Activated naive CD8-positive, alpha-beta T cell (primary cell): Measurements from ENCODE around the gene N4BP3.
"Not testable (repeated sequence)": the region's sequence is repeated elsewhere in the genome, so short reads cannot be mapped to it uniquely, and the experiment has no call there.

Source experiments
- H3K27ac Mint-ChIP-seq: one replicate; pipeline ENCODE4 v1.8.0; 2021; ENCODE audit warnings: mixed read lengths
- H3K27me3 Mint-ChIP-seq: one replicate; pipeline ENCODE4 v1.8.0; 2021; ENCODE audit warnings: mixed read lengths
- H3K36me3 Mint-ChIP-seq: one replicate; pipeline ENCODE4 v1.8.0; 2021; ENCODE audit warnings: mixed read lengths
- H3K4me1 Mint-ChIP-seq: one replicate; pipeline ENCODE4 v1.8.0; 2021; ENCODE audit warnings: low read depth, mixed read lengths
- H3K4me3 Mint-ChIP-seq: one replicate; pipeline ENCODE4 v1.8.0; 2021; ENCODE audit warnings: mild to moderate bottlenecking, mixed read lengths
- H3K9me3 Mint-ChIP-seq: one replicate; pipeline ENCODE4 v1.8.0; 2021; ENCODE audit warnings: low read depth, mixed read lengths

The N4BP3 gene

GRCh38 chr5:178123966-178124925, 10.9 kb downstream of the N4BP3 start:
- no peak overlapping the region for H3K27ac Mint-ChIP-seq
- H3K27me3 Mint-ChIP-seq: no peaks in the 10 kb centered on the region
- H3K9me3 Mint-ChIP-seq: no peaks in the 10 kb centered on the region
- H3K4me1 Mint-ChIP-seq: peaks cover 33% of the 10 kb centered on the region
- H3K4me3 Mint-ChIP-seq: no peak overlapping the region
- H3K36me3 Mint-ChIP-seq: no peaks in the 10 kb centered on the region

- no peak overlapping the region for H3K4me3 Mint-ChIP-seq
- H3K4me1 Mint-ChIP-seq: peaks cover 32% of the 10 kb centered on the region
- no peak overlapping the region for H3K27ac Mint-ChIP-seq
- no peaks in the 10 kb centered on the region for H3K36me3 Mint-ChIP-seq
- no peaks in the 10 kb centered on the region for H3K27me3 Mint-ChIP-seq
- H3K9me3 Mint-ChIP-seq: no peaks in the 10 kb centered on the region
Observed at GRCh38 chr5:178125253-178125906, 12.0 kb downstream of the N4BP3 start.

GRCh38 chr5:178126556-178126955, 13.2 kb downstream of the N4BP3 start:
- Mint-ChIP-seq H3K27ac (no peak overlapping the region), H3K9me3 (no peaks in the 10 kb centered on the region), H3K27me3 (no peaks in the 10 kb centered on the region), H3K36me3 (peaks cover under 1% of the 10 kb centered on the region), H3K4me3 (no peak overlapping the region), H3K4me1 (peaks cover 26% of the 10 kb centered on the region)

- not testable (repeated sequence) for H3K9me3 Mint-ChIP-seq, H3K27ac Mint-ChIP-seq, H3K36me3 Mint-ChIP-seq, H3K4me3 Mint-ChIP-seq, H3K27me3 Mint-ChIP-seq
- peaks cover 31% of the 10 kb centered on the region for H3K4me1 Mint-ChIP-seq
Observed at GRCh38 chr5:178127300-178128009, 14.1 kb downstream of the N4BP3 start.

- Mint-ChIP-seq H3K27me3 (no peaks in the 10 kb centered on the region), H3K36me3 (peaks cover 3% of the 10 kb centered on the region), H3K27ac (no peak overlapping the region), H3K4me3 (no peak overlapping the region), H3K9me3 (no peaks in the 10 kb centered on the region), H3K4me1 (peaks cover 30% of the 10 kb centered on the region)
Observed at GRCh38 chr5:178129296-178129695, 16.0 kb downstream of the N4BP3 start.

- not testable (repeated sequence) for H3K36me3 Mint-ChIP-seq, H3K9me3 Mint-ChIP-seq, H3K27me3 Mint-ChIP-seq
- peaks cover 26% of the 10 kb centered on the region for H3K4me1 Mint-ChIP-seq
- H3K27ac Mint-ChIP-seq: peak overlapping the region; percentile 58
- peak overlapping the region; percentile 80 for H3K4me3 Mint-ChIP-seq
Observed at GRCh38 chr5:178130234-178130575, 16.9 kb downstream of the N4BP3 start.

- H3K27ac Mint-ChIP-seq: peak within 1 kb of the TSS; percentile 93
- H3K27me3 Mint-ChIP-seq: no peaks in the 10 kb centered on the region
- H3K4me3 Mint-ChIP-seq: peak within 1 kb of the TSS; percentile 96
- H3K9me3 Mint-ChIP-seq: no peaks in the 10 kb centered on the region
- H3K4me1 Mint-ChIP-seq: peaks cover 26% of the 10 kb centered on the region
- H3K36me3 Mint-ChIP-seq: peaks cover 8% of the 10 kb centered on the region
Observed at GRCh38 chr5:178130576-178131445, 17.5 kb downstream of the N4BP3 start, which contains the start of gene RMND5B. Gene RMND5B, plus strand, starts transcription at chr5:178131014. Its CDS starts 7,106 bp downstream, at chr5:178138120.

GRCh38 chr5:178131446-178131996, 18.2 kb downstream of the N4BP3 start:
- H3K9me3 Mint-ChIP-seq: no peaks in the 10 kb centered on the region
- no peaks in the 10 kb centered on the region for H3K27me3 Mint-ChIP-seq
- H3K4me1 Mint-ChIP-seq: peaks cover 25% of the 10 kb centered on the region
- H3K36me3 Mint-ChIP-seq: peaks cover 11% of the 10 kb centered on the region
- H3K27ac Mint-ChIP-seq: peak overlapping the region; percentile 93
- H3K4me3 Mint-ChIP-seq: peak overlapping the region; percentile 96

- H3K27ac Mint-ChIP-seq: no peak overlapping the region
- H3K4me3 Mint-ChIP-seq: no peak overlapping the region
- H3K36me3 Mint-ChIP-seq: peaks cover 12% of the 10 kb centered on the region
- H3K9me3 Mint-ChIP-seq: no peaks in the 10 kb centered on the region
- no peaks in the 10 kb centered on the region for H3K27me3 Mint-ChIP-seq
- H3K4me1 Mint-ChIP-seq: peaks cover 13% of the 10 kb centered on the region
Observed at GRCh38 chr5:178136990-178137389, 23.7 kb downstream of the N4BP3 start.

- H3K4me1 Mint-ChIP-seq: peaks cover 10% of the 10 kb centered on the region
- H3K27me3 Mint-ChIP-seq: no peaks in the 10 kb centered on the region
- H3K27ac Mint-ChIP-seq: no peak overlapping the region
- no peak overlapping the region for H3K4me3 Mint-ChIP-seq
- no peaks in the 10 kb centered on the region for H3K9me3 Mint-ChIP-seq
- H3K36me3 Mint-ChIP-seq: peaks cover 12% of the 10 kb centered on the region
Observed at GRCh38 chr5:178137991-178138390, 24.7 kb downstream of the N4BP3 start.

- Mint-ChIP-seq H3K36me3 (peaks cover 4% of the 10 kb centered on the region), H3K9me3 (no peaks in the 10 kb centered on the region), H3K27me3 (no peaks in the 10 kb centered on the region), H3K4me1 (peaks cover 9% of the 10 kb centered on the region), H3K4me3 (no peak overlapping the region), H3K27ac (peak overlapping the region; percentile 58)
Observed at GRCh38 chr5:178141550-178141949, 28.2 kb downstream of the N4BP3 start.

GRCh38 chr5:178142642-178143041, 29.3 kb downstream of the N4BP3 start:
- peaks cover 4% of the 10 kb centered on the region for H3K36me3 Mint-ChIP-seq
- peaks cover 11% of the 10 kb centered on the region for H3K4me1 Mint-ChIP-seq
- H3K27me3 Mint-ChIP-seq: no peaks in the 10 kb centered on the region
- H3K4me3 Mint-ChIP-seq: no peak overlapping the region
- no peak overlapping the region for H3K27ac Mint-ChIP-seq
- no peaks in the 10 kb centered on the region for H3K9me3 Mint-ChIP-seq

GRCh38 chr5:178143246-178143645, 29.9 kb downstream of the N4BP3 start:
- Mint-ChIP-seq H3K27ac (no peak overlapping the region), H3K4me1 (peaks cover 11% of the 10 kb centered on the region), H3K27me3 (no peaks in the 10 kb centered on the region), H3K36me3 (peaks cover 4% of the 10 kb centered on the region), H3K9me3 (no peaks in the 10 kb centered on the region), H3K4me3 (no peak overlapping the region)

GRCh38 chr5:178143901-178144300, 30.6 kb downstream of the N4BP3 start:
- Mint-ChIP-seq H3K27ac (no peak overlapping the region), H3K36me3 (peaks cover 4% of the 10 kb centered on the region), H3K4me3 (no peak overlapping the region), H3K27me3 (no peaks in the 10 kb centered on the region), H3K4me1 (peaks cover 10% of the 10 kb centered on the region), H3K9me3 (no peaks in the 10 kb centered on the region)
